PC-9 (cell line): ENCODE measurements around the gene EPB41L2.

Experiments used
- EZH2 ChIP-seq: fragments of 200-600 bp; sonication (generic); IDR thresholded peaks from 2 replicates; pipeline ENCODE4 v1.8.0; 2017; ENCODE audit warnings: antibody characterized with exemption, low read depth
- TF ChIP-seq, protein P1 (sequence below): fragments of 200-600 bp; sonication (generic); conservative IDR thresholded peaks from 2 replicates; pipeline ENCODE4 v1.6.1; 2017; ENCODE audit warnings: mixed run types, antibody characterized with exemption, mild to moderate bottlenecking, moderate library complexity

- TF ChIP-seq, protein P1, sequence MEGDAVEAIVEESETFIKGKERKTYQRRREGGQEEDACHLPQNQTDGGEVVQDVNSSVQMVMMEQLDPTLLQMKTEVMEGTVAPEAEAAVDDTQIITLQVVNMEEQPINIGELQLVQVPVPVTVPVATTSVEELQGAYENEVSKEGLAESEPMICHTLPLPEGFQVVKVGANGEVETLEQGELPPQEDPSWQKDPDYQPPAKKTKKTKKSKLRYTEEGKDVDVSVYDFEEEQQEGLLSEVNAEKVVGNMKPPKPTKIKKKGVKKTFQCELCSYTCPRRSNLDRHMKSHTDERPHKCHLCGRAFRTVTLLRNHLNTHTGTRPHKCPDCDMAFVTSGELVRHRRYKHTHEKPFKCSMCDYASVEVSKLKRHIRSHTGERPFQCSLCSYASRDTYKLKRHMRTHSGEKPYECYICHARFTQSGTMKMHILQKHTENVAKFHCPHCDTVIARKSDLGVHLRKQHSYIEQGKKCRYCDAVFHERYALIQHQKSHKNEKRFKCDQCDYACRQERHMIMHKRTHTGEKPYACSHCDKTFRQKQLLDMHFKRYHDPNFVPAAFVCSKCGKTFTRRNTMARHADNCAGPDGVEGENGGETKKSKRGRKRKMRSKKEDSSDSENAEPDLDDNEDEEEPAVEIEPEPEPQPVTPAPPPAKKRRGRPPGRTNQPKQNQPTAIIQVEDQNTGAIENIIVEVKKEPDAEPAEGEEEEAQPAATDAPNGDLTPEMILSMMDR: no peak
- no peak for TF ChIP-seq EZH2
Observed at GRCh38 chr6:130967502-130968445, 95.3 kb downstream of the EPB41L2 start.
